SK-N-SH (cell line): ENCODE data around the gene TCIRG1. TPM values are rescaled to one million over a fixed set of nuclear protein-coding genes. Genes with fewer than 3 reads are reported as not detected.

ENCODE experiments used
- CTCF ChIA-PET: fragments of 300-600, 350-600 bp; formaldehyde crosslinking; extraction: SDS; loops from one replicate; lab custom pipeline; 2021; lab: Yijun Ruan, JAX
- POLR2A ChIA-PET: fragments of 350-600 bp; sonication (Branson Sonifier 250); formaldehyde crosslinking; extraction: SDS; loops from one replicate; lab custom pipeline; 2020; ENCODE audit warnings: antibody characterized with exemption, inconsistent platforms; lab: Yijun Ruan, JAX
- DNase-seq: peaks from one replicate; pipeline ENCODE4 v3.0.0; 2012
- H2AFZ ChIP-seq: fragments of 200-600 bp; sonication (generic); 2 replicates; pipeline ENCODE4 v1.8.1; 2016; ENCODE audit warnings: antibody characterized with exemption, mild to moderate bottlenecking, low read depth
- H3F3A ChIP-seq: fragments of 200-600 bp; sonication (generic); replicated peaks from 2 replicates; pipeline ENCODE3; 2016; ENCODE audit warnings: antibody characterized with exemption, mild to moderate bottlenecking; ENCODE audit not compliant: insufficient read depth
- H3K27ac ChIP-seq, 2 experiments: fragments of 200-500 bp in 1 of 2; fragments of 200-600 bp in 1 of 2; sonication (Bioruptor generic) in 1 of 2; sonication (generic), shearing (Covaris generic) in 1 of 2; 2 replicates each; pipeline versions ENCODE4 v1.5.1 to v1.6.1; 2014 to 2016; ENCODE audit warnings: low read depth in 2 of 2, inconsistent platforms in 1 of 2, low read length in 1 of 2, mild to moderate bottlenecking in 1 of 2, mixed read lengths in 1 of 2
- H3K27me3 ChIP-seq: fragments of 200-600 bp; sonication (generic), shearing (Covaris generic); 2 replicates; pipeline ENCODE4 v1.6.1; 2016; ENCODE audit warnings: mixed run types; ENCODE audit not compliant: insufficient read depth
- H3K36me3 ChIP-seq, 2 experiments: fragments of 200-500 bp in 1 of 2; fragments of 200-600 bp in 1 of 2; sonication (Bioruptor generic) in 1 of 2; sonication (generic) in 1 of 2; replicated peaks in 1 of 2; 2 replicates each; pipeline versions ENCODE3 to v1.5.1; 2014 to 2016; ENCODE audit warnings: low read length in 1 of 2, mild to moderate bottlenecking in 1 of 2; ENCODE audit not compliant: insufficient read depth in 2 of 2, control insufficient read depth in 1 of 2
- H3K4me1 ChIP-seq, 2 experiments: fragments of 200-500 bp in 1 of 2; fragments of 200-600 bp in 1 of 2; sonication (Bioruptor generic) in 1 of 2; sonication (generic), shearing (Covaris generic) in 1 of 2; 2 replicates each; pipeline versions ENCODE4 v1.5.1 to v1.6.1; 2014 to 2016; ENCODE audit warnings: low read depth in 1 of 2, low read length in 1 of 2, mixed run types in 1 of 2; ENCODE audit not compliant: insufficient read depth in 2 of 2, control insufficient read depth in 1 of 2
- H3K4me2 ChIP-seq: fragments of 200-600 bp; sonication (generic), shearing (Covaris generic); 2 replicates; pipeline ENCODE4 v1.6.1; 2017; ENCODE audit warnings: mixed run types
- H3K4me3 ChIP-seq, 2 experiments: fragments of 200-500 bp in 1 of 2; fragments of 200-600 bp in 1 of 2; sonication (Bioruptor generic) in 1 of 2; sonication (generic), shearing (Covaris generic) in 1 of 2; 2 replicates each; pipeline versions ENCODE4 v1.5.1 to v1.8.1; 2014 to 2016; ENCODE audit warnings: low read depth in 2 of 2, inconsistent platforms in 1 of 2, low read length in 1 of 2, mild to moderate bottlenecking in 1 of 2, mixed read lengths in 1 of 2, moderate library complexity in 1 of 2
- H3K79me2 ChIP-seq: fragments of 200-600 bp; sonication (generic); 2 replicates; pipeline ENCODE4 v1.8.1; 2017; ENCODE audit warnings: mild to moderate bottlenecking; ENCODE audit not compliant: insufficient read depth
- H3K9ac ChIP-seq: fragments of 200-600 bp; sonication (generic); 2 replicates; pipeline ENCODE4 v1.6.1; 2017; ENCODE audit warnings: mixed run types
- H3K9me2 ChIP-seq: fragments of 200-600 bp; sonication (generic); 2 replicates; pipeline ENCODE4 v1.6.1; 2017; ENCODE audit warnings: mixed run types
- H3K9me3 ChIP-seq: fragments of 200-600 bp; sonication (generic); 2 replicates; pipeline ENCODE4 v1.6.1; 2017; ENCODE audit warnings: mixed run types, mild to moderate bottlenecking, moderate library complexity
- H4K20me1 ChIP-seq: fragments of 200-600 bp; sonication (generic); 2 replicates; pipeline ENCODE4 v1.6.1; 2017; ENCODE audit warnings: mild to moderate bottlenecking, mixed run types; ENCODE audit not compliant: insufficient read depth
- ELF1 ChIP-seq: IDR thresholded peaks from 2 replicates; pipeline ENCODE4 v1.4.0; 2012
- EZH2phosphoT487 ChIP-seq: fragments of 200-600 bp; sonication (generic); IDR thresholded peaks from 2 replicates; pipeline ENCODE4 v1.6.1; 2017; ENCODE audit warnings: low read depth, mixed run types, mild to moderate bottlenecking, antibody characterized with exemption, moderate library complexity, borderline replicate concordance
- FOSL2 ChIP-seq: IDR thresholded peaks from 2 replicates; pipeline ENCODE4 v1.4.0; 2012; ENCODE audit warnings: low read depth, mild to moderate bottlenecking, moderate library complexity, borderline replicate concordance
- FOXJ3 ChIP-seq: sonication (generic); formaldehyde crosslinking; IDR thresholded peaks from 2 replicates; pipeline ENCODE4 v1.5.1; 2020; ENCODE audit warnings: mild to moderate bottlenecking, missing genetic modification reagents
- GABPA ChIP-seq: IDR thresholded peaks from 2 replicates; pipeline ENCODE4 v1.4.0; 2012; ENCODE audit warnings: low read depth, mild to moderate bottlenecking
- JUND ChIP-seq: IDR thresholded peaks from 2 replicates; pipeline ENCODE4 v1.4.0; 2012
- MEF2A ChIP-seq: IDR thresholded peaks from 2 replicates; pipeline ENCODE4 v1.4.0; 2012; ENCODE audit warnings: low read depth, borderline replicate concordance
- SIN3A ChIP-seq: IDR thresholded peaks from 2 replicates; pipeline ENCODE4 v1.6.1; 2012; ENCODE audit warnings: low read depth, mild to moderate bottlenecking, low read length, moderate library complexity, borderline replicate concordance
- SMC3 ChIP-seq: IDR thresholded peaks from 2 replicates; pipeline ENCODE4 v1.6.1; 2012; ENCODE audit warnings: low read depth, low read length, improper control_type of control experiment
- TAF1 ChIP-seq: IDR thresholded peaks from 2 replicates; pipeline ENCODE4 v1.6.1; 2012; ENCODE audit warnings: low read depth, mild to moderate bottlenecking, low read length, moderate library complexity, borderline replicate concordance
- TCF12 ChIP-seq: IDR thresholded peaks from 2 replicates; pipeline ENCODE4 v1.4.0; 2012
- YY1 ChIP-seq: IDR thresholded peaks from 2 replicates; pipeline ENCODE4 v1.4.0; 2012; ENCODE audit warnings: low read depth, mild to moderate bottlenecking
- WGBS: methylation state at CpG from one replicate; pipeline ENCODE4 v1.1.6; 2017; ENCODE audit warnings: low lambda C conversion rate; 5-methylcytosine and 5-hydroxymethylcytosine counted together
- polyA plus RNA-seq, 3 experiments: library from polyadenylated mRNA; depleted of rRNA; stranded (reverse); fragments of >200 nt; gene quantifications; 2 replicates each; pipeline ENCODE4 v1.2.3, GENCODE V29; 2012
- TF ChIP-seq, protein P1 (sequence below): fragments of 200-600 bp; sonication (generic); IDR thresholded peaks from 2 replicates; pipeline ENCODE4 v1.6.1; 2017; ENCODE audit warnings: antibody characterized with exemption, mild to moderate bottlenecking, moderate library complexity
- TF ChIP-seq, protein P2 (sequence below): IDR thresholded peaks from 2 replicates; pipeline ENCODE4 v1.4.0; 2012; ENCODE audit warnings: low read depth
- TF ChIP-seq, protein P3 (sequence below): IDR thresholded peaks from 2 replicates; pipeline ENCODE4 v1.4.0; 2012; ENCODE audit warnings: low read depth, borderline replicate concordance

TCIRG1 gene
- polyA plus RNA-seq, 1 of the 3 experiments (the other 2 are of a cell fraction): 0.58 TPM

DNA sequence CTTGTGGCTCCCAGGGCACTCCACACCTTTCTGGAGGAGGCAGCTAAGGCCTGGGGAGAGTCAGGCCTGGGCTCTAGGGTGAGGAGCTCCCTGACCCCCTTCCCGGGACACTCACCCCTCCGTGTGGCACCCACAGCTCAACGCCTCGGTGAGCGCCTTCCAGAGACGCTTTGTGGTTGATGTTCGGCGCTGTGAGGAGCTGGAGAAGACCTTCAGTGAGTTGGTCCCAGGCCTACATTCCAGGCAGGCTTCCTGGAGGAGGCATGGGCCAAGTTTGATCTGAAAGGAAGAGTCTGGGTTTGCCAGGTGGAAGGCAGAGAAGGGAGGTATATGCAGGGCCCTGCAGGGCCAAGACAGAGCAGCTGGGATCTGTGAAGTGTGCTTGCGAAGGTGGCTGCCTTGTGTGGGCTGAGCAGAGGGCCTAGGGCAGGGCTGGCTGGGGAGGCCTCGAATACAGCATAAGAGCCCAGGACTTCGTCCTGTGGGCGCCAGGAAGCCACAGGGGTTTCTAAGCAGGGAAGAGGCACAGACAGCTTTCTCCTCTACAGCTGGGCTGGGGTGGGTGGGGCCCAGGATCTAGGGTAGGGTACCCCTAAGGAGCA is 2.9 kb downstream of the TCIRG1 start (continued):
- TF ChIP-seq, protein P1, sequence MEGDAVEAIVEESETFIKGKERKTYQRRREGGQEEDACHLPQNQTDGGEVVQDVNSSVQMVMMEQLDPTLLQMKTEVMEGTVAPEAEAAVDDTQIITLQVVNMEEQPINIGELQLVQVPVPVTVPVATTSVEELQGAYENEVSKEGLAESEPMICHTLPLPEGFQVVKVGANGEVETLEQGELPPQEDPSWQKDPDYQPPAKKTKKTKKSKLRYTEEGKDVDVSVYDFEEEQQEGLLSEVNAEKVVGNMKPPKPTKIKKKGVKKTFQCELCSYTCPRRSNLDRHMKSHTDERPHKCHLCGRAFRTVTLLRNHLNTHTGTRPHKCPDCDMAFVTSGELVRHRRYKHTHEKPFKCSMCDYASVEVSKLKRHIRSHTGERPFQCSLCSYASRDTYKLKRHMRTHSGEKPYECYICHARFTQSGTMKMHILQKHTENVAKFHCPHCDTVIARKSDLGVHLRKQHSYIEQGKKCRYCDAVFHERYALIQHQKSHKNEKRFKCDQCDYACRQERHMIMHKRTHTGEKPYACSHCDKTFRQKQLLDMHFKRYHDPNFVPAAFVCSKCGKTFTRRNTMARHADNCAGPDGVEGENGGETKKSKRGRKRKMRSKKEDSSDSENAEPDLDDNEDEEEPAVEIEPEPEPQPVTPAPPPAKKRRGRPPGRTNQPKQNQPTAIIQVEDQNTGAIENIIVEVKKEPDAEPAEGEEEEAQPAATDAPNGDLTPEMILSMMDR: no peak
- TF ChIP-seq MEF2A (no peak), SMC3 (no peak)

DNA sequence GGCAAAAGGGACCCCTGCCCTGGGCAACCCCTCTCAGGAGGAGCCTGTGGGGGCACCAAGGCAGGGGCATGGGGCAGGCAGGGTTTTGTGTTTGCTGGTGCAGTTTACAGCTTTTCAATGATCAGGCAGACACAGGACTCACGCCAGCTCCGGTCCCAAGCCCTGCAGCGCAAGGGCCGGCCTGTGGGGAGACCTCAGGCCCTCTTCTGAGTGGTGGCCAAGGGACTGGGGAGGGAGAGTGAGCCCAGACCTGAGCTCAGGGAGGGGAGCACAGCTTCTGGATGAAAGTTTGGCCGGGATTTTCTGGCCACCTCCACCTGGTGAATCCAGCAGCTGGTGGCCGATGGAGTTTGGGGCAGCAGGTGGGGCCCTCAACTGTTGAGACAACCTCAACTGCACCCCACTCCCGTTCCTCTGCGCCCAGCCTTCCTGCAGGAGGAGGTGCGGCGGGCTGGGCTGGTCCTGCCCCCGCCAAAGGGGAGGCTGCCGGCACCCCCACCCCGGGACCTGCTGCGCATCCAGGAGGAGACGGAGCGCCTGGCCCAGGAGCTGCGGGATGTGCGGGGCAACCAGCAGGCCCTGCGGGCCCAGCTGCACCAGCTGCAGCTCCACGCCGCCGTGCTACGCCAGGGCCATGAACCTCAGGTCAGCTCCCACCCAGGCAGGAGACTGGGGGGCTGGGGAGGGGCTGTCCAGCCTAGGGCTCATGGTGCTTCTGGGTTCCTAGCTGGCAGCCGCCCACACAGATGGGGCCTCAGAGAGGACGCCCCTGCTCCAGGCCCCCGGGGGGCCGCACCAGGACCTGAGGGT is 3.6 kb downstream of the TCIRG1 start:
- Histone ChIP-seq H3K27me3 (no peaks in the 10 kb centered on the region), H3K4me1 (peaks cover 12 to 20% of the 10 kb centered on the region in 2 experiments; a peak in 2 of 4 replicates), H3K4me2 (no peak overlapping the region), H3F3A (no peaks in the 10 kb centered on the region), H3K4me3 (no peak overlapping the region), H3K36me3 (no peaks in the 10 kb centered on the region), H3K9me2 (no peaks in the 10 kb centered on the region), H2AFZ (no peak overlapping the region)
- DNase-seq: peak; percentile 46
- POLR2A ChIA-PET: no interaction called here
- TF ChIP-seq GABPA: no peak
- TF ChIP-seq EZH2phosphoT487: no peak
- TF ChIP-seq TAF1: no peak
- no peak for TF ChIP-seq SIN3A
- no peak for TF ChIP-seq ELF1
- no peak for TF ChIP-seq JUND
- TF ChIP-seq, protein P2, sequence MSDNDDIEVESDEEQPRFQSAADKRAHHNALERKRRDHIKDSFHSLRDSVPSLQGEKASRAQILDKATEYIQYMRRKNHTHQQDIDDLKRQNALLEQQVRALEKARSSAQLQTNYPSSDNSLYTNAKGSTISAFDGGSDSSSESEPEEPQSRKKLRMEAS: no peak
- TF ChIP-seq FOXJ3 (CRISPR knock-in tag): no peak
- TF ChIP-seq MEF2A: no peak
- no peak for TF ChIP-seq YY1
- TF ChIP-seq, protein P3, sequence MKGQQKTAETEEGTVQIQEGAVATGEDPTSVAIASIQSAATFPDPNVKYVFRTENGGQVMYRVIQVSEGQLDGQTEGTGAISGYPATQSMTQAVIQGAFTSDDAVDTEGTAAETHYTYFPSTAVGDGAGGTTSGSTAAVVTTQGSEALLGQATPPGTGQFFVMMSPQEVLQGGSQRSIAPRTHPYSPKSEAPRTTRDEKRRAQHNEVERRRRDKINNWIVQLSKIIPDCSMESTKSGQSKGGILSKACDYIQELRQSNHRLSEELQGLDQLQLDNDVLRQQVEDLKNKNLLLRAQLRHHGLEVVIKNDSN: no peak
- TF ChIP-seq TCF12: no peak
- no peak for TF ChIP-seq FOSL2
- TF ChIP-seq, all 33 proteins: peak for 0
- CTCF ChIA-PET: interaction anchor here (1.3 to 1.7 kb wide), 4 partner anchors 9 to 164 kb away, joined by 3 to 5 read pairs (median 4); no protein-coding TSS in a partner anchor
- no peaks in the 10 kb centered on the region for H4K20me1 ChIP-seq
- no peak overlapping the region for H3K9ac ChIP-seq
- no peak overlapping the region for H3K27ac ChIP-seq
- 100% methylated on average over 4 of the region's 27 CpGs for WGBS
- H3K79me2 ChIP-seq: no peaks in the 10 kb centered on the region
- no peaks in the 10 kb centered on the region for H3K9me3 ChIP-seq
